ENCODE data around the gene OPALIN.

DNA sequence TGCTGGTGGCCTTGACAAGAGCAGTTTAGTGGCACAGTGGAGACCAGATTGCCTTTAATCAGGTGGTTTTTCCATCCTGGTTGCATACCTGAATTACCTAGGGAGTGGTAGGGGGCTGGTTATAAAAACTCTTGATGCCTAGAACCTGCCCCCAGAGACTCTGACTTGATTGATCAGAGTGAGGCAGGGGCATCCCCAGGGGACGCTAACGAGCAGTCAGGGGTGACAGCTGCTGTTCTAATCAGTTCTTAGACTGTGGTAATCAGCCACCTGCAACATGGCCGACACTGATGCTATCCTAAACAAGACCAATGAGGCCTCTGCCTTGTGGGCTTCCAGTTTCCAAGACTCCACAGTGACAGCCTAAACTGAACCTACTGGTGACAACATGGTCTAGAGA is 2.0 kb upstream of the OPALIN start:
- no peak for TF ChIP-seq TAF1 (conservative IDR thresholded peaks at IDR 0.05)
- TF ChIP-seq, protein P1, sequence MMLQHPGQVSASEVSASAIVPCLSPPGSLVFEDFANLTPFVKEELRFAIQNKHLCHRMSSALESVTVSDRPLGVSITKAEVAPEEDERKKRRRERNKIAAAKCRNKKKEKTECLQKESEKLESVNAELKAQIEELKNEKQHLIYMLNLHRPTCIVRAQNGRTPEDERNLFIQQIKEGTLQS (IDR thresholded peaks at IDR 0.05) = no peak
- TF ChIP-seq, protein P2, sequence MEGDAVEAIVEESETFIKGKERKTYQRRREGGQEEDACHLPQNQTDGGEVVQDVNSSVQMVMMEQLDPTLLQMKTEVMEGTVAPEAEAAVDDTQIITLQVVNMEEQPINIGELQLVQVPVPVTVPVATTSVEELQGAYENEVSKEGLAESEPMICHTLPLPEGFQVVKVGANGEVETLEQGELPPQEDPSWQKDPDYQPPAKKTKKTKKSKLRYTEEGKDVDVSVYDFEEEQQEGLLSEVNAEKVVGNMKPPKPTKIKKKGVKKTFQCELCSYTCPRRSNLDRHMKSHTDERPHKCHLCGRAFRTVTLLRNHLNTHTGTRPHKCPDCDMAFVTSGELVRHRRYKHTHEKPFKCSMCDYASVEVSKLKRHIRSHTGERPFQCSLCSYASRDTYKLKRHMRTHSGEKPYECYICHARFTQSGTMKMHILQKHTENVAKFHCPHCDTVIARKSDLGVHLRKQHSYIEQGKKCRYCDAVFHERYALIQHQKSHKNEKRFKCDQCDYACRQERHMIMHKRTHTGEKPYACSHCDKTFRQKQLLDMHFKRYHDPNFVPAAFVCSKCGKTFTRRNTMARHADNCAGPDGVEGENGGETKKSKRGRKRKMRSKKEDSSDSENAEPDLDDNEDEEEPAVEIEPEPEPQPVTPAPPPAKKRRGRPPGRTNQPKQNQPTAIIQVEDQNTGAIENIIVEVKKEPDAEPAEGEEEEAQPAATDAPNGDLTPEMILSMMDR (IDR thresholded peaks at IDR 0.05; ENCODE audit: low read depth, low read length, missing input control) = no peak
- TF ChIP-seq, protein P3, sequence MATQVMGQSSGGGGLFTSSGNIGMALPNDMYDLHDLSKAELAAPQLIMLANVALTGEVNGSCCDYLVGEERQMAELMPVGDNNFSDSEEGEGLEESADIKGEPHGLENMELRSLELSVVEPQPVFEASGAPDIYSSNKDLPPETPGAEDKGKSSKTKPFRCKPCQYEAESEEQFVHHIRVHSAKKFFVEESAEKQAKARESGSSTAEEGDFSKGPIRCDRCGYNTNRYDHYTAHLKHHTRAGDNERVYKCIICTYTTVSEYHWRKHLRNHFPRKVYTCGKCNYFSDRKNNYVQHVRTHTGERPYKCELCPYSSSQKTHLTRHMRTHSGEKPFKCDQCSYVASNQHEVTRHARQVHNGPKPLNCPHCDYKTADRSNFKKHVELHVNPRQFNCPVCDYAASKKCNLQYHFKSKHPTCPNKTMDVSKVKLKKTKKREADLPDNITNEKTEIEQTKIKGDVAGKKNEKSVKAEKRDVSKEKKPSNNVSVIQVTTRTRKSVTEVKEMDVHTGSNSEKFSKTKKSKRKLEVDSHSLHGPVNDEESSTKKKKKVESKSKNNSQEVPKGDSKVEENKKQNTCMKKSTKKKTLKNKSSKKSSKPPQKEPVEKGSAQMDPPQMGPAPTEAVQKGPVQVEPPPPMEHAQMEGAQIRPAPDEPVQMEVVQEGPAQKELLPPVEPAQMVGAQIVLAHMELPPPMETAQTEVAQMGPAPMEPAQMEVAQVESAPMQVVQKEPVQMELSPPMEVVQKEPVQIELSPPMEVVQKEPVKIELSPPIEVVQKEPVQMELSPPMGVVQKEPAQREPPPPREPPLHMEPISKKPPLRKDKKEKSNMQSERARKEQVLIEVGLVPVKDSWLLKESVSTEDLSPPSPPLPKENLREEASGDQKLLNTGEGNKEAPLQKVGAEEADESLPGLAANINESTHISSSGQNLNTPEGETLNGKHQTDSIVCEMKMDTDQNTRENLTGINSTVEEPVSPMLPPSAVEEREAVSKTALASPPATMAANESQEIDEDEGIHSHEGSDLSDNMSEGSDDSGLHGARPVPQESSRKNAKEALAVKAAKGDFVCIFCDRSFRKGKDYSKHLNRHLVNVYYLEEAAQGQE (IDR thresholded peaks at IDR 0.05) = no peak
